GM08714 (cell line): ENCODE measurements around the gene TMEM232.

ENCODE experiments used
- H3K4me3 ChIP-seq: fragments of 200-500 bp; sonication (Bioruptor generic); 2 replicates; pipeline ENCODE4 v1.5.1; 2014; ENCODE audit warnings: mild to moderate bottlenecking, low read length, inconsistent platforms
- ZNF274 ChIP-seq: IDR thresholded peaks from 2 replicates; pipeline ENCODE4 v1.6.1; 2012; ENCODE audit warnings: mild to moderate bottlenecking, low read depth, low read length

Gene TMEM232

DNA sequence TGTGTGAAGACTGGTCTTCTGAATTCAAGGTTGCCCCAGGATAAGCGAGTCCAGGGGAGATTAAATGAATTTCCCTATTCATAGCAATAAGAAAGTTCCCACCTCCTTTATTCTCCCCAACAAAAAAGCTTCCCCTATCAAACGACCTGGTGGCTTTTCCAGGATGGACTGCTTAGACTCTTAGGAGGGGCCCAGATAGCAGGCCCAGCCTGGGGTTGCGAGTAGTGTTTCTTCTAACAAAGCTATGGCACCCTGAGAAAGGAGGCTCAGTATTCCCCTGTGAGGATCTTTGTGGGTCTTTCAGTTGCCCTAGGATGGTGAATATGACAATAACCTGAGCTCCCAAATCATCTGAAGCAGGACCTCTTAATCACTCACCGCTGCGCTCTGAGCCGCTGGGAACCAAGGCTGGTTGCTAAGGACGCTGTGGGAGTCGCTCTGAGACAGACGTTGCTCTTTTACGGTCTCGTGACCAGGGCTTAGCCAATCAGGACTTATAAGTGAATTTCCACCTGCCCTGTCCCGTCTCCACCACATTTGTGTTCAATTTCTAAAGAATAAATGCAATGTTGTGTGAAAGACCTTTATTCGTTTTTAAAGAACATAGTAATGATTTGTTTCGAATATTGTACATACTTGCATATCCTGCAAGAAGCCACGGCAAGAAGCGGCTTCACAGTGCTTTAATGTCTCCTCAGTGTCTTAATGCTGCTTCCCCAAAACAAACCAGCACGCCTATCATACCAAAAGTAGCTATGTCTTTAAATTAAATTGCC is at the start of gene TMEM232:
Gene TMEM232, minus strand, starts transcription at position 423 of the 776 bp plus-strand sequence. CDS start 59,319 bp downstream, outside the sequence.
- TF ChIP-seq ZNF274: no peak
- H3K4me3 ChIP-seq: peak within 1 kb of the TSS; percentile 54

DNA sequence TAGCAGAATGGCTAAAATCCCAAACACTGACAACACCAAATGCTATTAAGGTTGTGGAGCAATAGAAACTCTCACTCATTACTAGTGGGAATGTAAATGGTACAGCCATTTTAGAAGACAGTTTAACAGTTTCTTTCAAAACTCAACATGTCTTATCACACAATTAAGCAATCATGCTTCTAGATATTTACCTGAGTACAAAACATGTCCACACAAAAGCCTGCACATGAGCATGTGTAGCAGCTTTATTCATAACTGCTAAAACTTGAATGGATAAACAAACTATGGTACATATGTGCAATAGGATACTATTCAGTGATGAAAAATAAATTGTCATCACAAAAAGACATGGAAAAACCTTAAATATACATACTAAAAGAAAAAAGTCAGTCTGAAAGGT is 43.8 kb upstream of the TMEM232 start:
- no peak overlapping the region for H3K4me3 ChIP-seq
- TF ChIP-seq ZNF274: no peak

DNA sequence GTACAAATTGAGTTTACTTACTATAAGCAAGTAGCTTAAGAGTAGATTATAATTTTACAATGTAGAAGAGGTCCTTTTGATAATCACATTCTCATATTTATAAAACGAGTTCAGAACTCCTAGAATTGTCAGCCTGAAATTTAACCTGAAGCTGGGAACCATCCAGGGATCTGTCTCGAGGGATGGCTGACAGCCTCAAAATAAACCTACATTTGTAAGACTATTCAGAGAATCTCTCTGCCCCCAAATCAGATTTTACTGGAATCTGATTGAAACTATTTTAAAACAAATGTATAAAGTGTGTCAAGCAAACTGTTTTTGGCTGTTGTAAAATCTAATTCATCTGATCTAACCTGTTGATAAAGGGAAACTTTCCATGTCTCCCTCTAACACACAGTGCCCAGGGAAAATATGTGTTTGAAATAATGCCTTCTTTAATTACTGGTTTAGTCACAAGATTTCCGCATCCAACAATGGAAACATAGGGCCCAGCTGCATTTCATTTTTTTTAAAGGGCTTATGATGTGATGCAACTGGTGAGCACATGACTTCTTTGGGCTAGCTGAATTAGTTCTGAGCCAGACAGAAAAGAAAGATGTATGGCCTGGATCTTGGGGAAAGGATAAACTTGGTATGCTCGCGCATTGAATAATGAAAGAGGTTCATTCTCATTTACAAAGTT is 42.7 kb upstream of the TMEM232 start:
- H3K4me3 ChIP-seq: no peak overlapping the region
- TF ChIP-seq ZNF274: no peak

DNA sequence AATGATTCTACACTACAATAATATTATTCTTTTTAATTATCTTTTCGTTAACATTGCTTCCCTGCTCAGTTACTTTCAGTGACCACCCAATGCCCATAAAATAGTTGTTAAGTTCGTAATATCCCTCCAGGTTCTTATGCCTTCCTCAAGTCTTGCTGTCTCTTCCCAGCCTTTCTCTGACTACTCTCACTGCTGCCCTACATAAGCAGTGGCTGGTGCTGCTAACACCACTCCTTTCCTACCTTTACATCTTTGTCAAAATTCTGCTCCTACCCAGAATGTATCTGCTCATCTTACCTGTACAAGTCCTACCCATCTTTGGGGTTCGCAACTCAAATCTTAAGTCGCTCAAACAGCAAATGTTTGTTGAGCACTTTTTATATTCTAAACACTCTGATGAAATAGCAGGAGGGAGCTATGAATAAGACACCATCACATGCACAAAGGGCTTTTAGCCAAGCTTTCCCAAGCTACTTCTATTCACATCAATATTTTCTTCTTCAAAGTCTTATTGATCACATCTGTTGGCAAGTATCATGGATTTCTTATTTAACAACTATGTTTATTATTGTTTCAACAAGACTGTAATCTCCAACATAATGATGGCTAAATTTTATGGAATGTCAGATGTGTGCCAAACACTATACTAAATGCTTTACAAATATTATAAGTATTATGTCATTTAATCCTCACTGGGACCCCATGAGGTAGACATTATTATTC is 41.8 kb upstream of the TMEM232 start:
- TF ChIP-seq ZNF274: no peak
- no peak overlapping the region for H3K4me3 ChIP-seq

DNA sequence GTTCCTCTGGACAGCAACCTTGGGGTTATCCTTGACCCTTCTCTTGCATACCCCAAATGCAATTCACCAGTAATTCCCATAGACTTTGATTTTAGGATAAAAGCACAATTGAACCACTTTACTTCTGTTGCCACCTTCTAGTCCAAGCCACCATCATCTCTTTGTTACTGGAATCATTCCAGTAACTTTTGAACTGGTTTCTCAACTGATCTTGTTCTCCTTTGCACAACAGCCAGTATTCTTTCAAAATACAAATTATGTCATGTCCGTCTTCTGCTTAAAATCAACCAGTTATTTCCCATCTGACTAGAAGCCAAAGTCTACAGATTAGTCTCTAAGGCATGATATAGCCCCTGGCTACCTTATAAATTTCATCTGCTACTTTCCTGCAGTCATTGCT is 33.7 kb upstream of the TMEM232 start:
- no peak overlapping the region for H3K4me3 ChIP-seq
- TF ChIP-seq ZNF274: no peak

DNA sequence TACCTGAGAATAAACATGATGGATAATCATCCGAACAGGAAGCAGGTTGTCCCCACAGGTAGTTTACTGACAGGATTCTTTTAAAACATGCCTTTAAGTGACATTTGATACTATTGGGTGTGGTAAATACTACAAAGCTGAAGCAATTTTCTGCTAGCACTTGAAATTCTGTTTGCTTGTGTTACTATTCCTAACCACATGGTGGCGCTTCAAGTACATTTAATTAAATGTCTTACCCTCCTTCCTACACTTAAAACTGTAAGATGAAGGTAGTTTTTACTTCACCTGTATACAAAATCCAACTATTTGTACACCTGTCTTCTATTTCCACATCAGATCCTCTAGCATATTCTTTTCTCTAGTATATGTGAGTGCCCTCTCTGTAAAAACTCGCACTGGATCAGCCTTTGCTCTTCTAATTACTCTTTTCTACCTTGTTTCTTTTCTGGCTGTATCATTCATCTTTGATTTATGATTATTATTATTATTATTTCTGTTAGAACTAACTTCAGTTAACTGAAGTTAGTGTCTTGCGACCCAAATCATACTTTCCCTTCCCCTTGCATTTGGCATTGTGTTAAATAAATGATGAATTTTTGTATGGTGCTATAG is 30.8 kb upstream of the TMEM232 start:
- no peak overlapping the region for H3K4me3 ChIP-seq

DNA sequence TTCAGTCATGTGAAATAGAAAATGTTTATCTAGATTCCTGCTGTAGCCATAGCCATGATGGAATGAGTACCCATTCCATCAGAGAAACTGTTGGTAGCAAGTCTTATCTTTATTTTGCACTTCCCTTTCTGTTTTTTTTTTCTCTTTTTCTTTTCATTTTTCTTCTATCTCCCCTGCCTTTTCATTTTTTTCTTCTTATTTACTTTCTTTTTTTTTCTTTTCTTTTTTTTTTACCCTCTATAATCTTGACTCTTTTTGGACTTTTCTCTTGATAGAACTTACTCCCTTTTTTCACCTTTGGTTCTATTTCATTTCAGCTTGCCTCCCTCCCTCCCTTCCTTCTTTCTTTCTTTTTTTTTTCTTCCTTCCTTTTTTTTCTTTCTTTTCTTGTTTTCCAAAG is 27.7 kb upstream of the TMEM232 start:
- no peak overlapping the region for H3K4me3 ChIP-seq
- TF ChIP-seq ZNF274: no peak

More for the DNA sequence above, 30.8 kb upstream of the TMEM232 start:
- TF ChIP-seq ZNF274: no peak

DNA sequence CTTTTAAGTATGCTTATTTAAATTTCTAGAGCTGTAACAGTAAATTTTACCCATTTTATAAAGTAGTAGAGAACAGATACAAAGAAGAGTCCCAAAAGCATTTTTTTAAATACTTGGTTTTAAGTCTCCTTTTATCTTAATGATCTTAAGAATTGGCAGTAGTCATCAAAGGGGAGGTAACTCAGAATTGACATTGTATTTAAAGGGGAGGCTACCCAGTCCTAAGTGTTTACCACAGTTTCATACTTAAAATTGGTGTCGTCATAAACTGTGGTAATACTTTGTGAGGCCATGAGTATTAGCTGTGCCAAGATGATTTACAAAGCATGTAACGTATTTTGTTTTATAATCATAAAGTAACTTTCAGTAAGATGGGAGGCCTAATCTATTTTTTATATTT is 27.1 kb upstream of the TMEM232 start:
- TF ChIP-seq ZNF274: no peak
- H3K4me3 ChIP-seq: no peak overlapping the region

DNA sequence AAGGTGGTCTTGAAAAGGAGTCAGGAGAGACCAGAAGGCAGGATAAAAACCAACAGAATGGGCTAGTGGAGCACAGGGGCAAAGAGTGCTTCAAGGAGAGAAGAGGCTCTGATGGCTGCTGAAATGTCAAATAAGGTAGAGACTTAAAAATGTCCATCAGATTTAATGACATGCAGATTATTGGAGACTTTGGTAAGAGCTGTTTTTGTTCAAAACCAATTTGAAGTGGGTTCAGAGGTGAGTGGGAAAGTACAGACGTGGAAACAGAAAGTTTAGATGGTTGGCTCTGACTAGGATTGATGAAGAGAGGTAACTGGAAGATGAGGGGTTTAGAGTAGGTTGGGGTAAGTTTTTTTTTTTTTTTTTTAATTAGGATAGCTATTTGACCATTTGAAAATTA is 26.5 kb upstream of the TMEM232 start:
- TF ChIP-seq ZNF274: no peak
- H3K4me3 ChIP-seq: peak overlapping the region; percentile 55; the same call in 1 of the 2 replicates

DNA sequence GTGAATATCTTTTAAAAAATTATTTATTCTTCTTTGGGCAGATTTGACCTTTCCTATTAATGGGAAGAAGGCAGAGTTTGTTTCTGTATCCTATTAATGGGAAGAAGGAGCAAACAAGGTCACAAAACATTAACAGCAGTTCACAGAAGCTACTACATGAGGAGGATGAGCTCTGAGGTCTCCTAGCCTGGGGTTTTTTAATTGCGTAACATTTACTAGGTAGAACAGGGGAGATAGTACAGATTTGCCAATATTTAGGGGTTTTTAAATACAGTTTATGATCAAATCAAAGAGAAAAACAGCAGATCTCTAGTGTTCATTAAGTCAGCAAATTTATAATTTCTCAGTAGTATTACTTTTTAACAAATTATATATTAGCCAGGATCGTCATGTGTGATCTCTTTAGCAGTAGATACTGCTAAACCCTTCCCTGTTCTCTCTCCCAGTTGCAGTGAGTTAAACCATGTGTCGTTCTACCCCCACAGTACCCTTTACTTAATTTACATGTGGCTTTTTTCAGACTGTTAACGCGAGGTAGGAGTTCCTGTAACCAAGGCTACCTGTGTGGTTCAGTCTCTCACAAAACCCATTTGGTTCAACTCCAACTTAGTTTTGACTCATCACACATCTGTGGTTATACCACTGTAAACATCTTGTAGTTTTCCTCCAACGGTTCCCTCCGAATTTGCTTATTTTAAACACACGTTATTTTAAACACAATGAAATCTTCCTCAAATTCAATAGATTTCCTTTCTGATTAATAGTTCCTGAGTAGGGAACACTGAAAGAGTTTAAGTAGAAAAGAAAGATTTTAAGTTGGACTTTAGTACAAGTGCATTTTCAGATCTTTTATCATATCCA is 25.7 kb upstream of the TMEM232 start:
- H3K4me3 ChIP-seq: peak overlapping the region; percentile 55; the same call in 1 of the 2 replicates
- TF ChIP-seq ZNF274: no peak

DNA sequence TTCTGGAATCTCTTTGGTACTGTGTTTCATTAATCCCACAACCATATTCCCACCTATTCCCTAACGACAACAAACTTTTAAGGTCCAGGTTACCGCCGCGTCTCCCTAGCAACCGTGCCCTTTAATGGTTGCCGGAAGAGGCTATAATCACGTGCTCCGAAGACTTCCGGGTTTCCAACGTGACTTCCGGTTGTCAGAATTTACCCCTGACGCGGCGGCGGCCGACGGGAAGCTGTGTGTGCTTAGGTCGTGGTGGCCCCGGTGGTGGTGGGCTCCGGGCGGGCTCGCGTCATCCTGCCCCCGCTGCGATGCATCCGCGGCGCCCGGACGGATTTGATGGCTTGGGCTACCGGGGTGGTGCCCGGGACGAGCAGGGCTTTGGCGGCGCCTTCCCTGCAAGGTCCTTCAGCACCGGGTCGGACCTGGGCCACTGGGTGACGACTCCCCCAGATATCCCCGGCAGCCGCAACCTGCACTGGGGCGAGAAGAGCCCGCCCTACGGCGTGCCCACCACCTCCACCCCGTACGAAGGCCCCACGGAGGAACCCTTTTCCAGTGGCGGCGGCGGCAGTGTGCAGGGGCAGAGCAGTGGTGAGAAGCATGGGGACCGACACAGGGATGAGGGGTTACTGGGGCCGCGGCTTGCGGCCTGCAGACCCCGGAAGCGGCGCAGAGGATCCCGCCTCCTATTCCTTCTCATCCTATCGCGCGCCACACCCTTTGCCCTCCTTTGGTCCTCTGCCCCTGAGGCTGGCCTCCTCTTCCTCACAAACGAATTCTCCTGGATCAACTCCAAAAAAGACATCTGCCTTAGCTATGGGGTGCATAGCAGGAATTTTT is 12.6 kb upstream of the TMEM232 start, which contains the start of gene SLC25A46:
Gene SLC25A46, plus strand, starts transcription at position 196 of the 840 bp plus-strand sequence. Its CDS starts 113 bp downstream, at position 309.
- TF ChIP-seq ZNF274: no peak
- peak within 1 kb of the TSS; percentile 85 for H3K4me3 ChIP-seq

DNA sequence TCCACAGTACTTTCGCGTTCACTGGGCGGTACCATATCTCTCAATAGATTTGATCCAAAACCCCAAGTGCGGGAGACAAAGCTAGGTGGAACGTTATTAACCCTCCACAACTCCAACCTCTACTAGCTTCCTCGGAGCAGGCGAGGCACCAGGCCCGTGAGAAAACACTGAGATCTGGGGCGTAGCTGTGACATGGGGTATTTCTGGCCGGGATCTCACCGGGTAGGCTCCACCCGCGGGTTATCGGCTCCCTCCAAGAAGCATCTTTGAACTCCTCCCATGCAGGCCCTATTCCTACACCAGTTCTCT is 12.0 kb upstream of the TMEM232 start:
- no peak for TF ChIP-seq ZNF274
- peak overlapping the region; percentile 85 for H3K4me3 ChIP-seq
